ACC112 (cell line): ENCODE measurements around the gene NACAD.

ENCODE experiments used
- H2AFZ ChIP-seq: fragments of 200-600 bp; sonication (generic); one replicate; pipeline ENCODE4 v1.6.0; 2017; ENCODE audit warnings: antibody characterized with exemption, low read length; ENCODE audit not compliant: unreplicated experiment
- H3K27ac ChIP-seq: fragments of 200-600 bp; sonication (generic); 2 replicates; pipeline ENCODE4 v1.5.1; 2014; ENCODE audit warnings: low read depth, mild to moderate bottlenecking, antibody characterized with exemption, low read length, moderate library complexity
- H3K27me3 ChIP-seq: fragments of 200-600 bp; sonication (generic); 2 replicates; pipeline ENCODE4 v1.6.1; 2014; ENCODE audit warnings: mild to moderate bottlenecking, antibody characterized with exemption, low read length, moderate library complexity, mixed read lengths; ENCODE audit not compliant: insufficient read depth
- H3K36me3 ChIP-seq: fragments of 200-600 bp; sonication (generic); 2 replicates; pipeline ENCODE4 v1.6.1; 2016; ENCODE audit warnings: mild to moderate bottlenecking, antibody characterized with exemption, low read length, moderate library complexity, mixed read lengths; ENCODE audit not compliant: insufficient read depth
- H3K4me1 ChIP-seq: fragments of 200-600 bp; sonication (generic); one replicate; pipeline ENCODE4 v1.6.1; 2016; ENCODE audit warnings: low read length, mixed read lengths; ENCODE audit not compliant: insufficient read depth, unreplicated experiment, control insufficient read depth
- H3K4me3 ChIP-seq: fragments of 200-600 bp; sonication (generic); 2 replicates; pipeline ENCODE4 v1.5.1; 2014; ENCODE audit warnings: mild to moderate bottlenecking, low read depth, low read length
- H3K79me2 ChIP-seq: fragments of 200-600 bp; sonication (generic); one replicate; pipeline ENCODE4 v1.6.0; 2016; ENCODE audit warnings: low read length; ENCODE audit not compliant: control insufficient read depth, unreplicated experiment, insufficient read depth

The NACAD gene

DNA sequence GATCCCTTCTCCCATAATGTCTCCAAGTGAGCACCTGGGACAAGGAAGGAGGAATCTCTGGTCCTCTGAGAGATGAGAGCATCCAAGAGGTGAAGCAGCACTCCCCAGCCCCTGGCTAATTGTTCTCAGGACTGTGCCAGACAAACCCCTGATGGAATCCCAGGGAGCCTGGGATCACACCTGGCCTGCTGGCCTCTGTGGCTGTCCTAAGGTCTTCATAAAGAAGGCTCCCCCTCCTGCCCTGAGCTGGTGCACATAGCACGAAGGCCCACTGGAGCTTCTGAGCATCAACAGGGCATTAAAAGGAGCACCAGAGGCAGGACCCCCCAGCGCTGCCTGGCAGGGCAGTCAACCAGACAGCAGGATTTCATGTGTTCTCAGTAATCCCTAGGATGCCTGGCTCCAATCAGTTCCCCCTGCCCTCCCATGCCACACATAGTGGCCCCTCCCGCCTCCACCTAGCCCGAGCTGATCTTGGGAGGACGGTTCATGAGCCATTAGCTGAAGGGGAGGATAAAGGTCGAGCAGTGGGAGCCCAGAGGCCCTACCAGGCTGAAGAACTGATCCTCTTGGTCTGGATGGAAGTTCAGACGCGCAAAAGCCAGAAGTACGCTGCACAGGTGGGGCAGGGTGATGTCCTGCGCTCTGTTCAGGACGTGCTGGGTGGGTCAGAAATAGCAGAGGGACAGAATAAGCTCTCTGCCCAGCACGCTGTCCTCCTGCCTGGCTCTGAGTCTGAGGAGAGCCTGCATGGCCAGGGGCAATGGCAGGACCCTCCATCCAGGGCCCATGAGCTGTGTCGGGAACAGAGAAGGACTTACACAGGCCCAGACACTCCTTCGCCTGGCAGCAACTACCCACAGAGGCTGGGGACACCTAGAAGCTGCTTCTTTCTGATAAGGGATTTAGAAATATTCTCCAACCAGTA is 14.3 kb upstream of the NACAD start:
- peaks cover 46% of the 10 kb centered on the region; the same call in 1 of the 2 replicates for H3K36me3 ChIP-seq
- no peak overlapping the region for H3K4me3 ChIP-seq
- no peaks in the 10 kb centered on the region for H3K27me3 ChIP-seq
- peaks cover 22% of the 10 kb centered on the region for H3K79me2 ChIP-seq
- no peak overlapping the region for H3K27ac ChIP-seq
- peaks cover 6% of the 10 kb centered on the region for H3K4me1 ChIP-seq
- no peak overlapping the region for H2AFZ ChIP-seq

DNA sequence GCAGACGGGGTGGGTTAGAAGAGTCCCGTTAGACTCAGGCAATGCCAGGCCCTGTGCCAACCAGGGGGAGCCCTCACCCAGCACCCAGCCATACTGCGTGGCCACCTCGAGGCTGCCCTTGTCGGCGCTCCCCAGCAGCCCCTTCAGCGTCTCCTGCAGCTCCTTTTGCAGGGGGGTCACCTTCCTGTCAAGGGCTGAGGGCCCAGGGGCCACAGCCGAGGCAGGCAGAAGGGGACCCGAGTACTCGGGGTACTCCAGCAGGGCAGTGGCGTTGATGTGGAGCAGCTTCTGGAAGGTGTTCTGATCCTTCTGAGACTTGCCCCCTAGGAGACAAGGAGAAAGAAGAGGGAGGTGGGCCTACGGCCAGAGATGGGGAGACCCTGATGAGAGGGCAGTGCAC is 13.0 kb upstream of the NACAD start:
- no peak overlapping the region for H3K27ac ChIP-seq
- H3K4me3 ChIP-seq = no peak overlapping the region
- peaks cover 33% of the 10 kb centered on the region; the same call in 1 of the 2 replicates for H3K36me3 ChIP-seq

DNA sequence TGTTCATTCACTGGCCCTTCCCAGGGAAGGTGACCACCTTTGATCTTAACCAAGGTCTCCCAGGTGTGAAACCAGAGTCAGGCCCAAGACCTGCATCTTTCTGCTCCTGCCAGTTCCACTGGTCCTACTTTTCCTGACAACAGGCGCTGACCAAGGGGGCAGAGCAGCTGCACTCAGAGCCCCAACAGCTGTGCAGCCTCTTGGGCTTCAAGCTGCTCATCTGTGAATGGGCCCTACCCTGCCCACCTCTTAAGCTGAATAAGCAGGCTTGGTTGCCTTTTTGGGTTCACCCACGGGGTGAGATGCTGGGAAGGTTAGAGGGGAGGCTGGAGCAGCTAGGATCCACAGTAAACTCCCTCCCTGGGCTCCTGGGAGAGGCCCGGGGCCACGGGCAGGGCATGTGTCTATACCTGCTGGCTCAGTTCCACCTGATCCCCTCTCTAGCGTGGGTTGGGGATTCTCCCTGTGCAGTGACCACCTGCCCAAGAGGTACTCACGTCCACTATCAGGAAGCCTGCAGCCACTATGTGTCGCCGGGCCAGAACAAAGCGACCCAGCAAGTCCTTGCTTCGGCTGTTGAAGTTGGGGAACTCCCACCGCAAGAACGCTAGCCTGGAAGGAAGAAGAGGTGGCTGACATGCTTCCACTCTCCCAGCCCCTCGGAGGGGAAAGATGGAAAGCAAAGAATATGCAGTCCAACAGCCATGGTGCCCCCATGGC is 12.2 kb upstream of the NACAD start:
- peaks cover 3% of the 10 kb centered on the region for H3K79me2 ChIP-seq
- no peak overlapping the region for H3K27ac ChIP-seq
- H3K27me3 ChIP-seq = no peaks in the 10 kb centered on the region
- H2AFZ ChIP-seq = no peak overlapping the region
- H3K36me3 ChIP-seq = peaks cover 26% of the 10 kb centered on the region; the same call in 1 of the 2 replicates
- H3K4me1 ChIP-seq = no peaks in the 10 kb centered on the region
- no peak overlapping the region for H3K4me3 ChIP-seq

More for the DNA sequence above, 13.0 kb upstream of the NACAD start:
- Histone ChIP-seq H3K4me1 (no peaks in the 10 kb centered on the region), H3K79me2 (peaks cover 9% of the 10 kb centered on the region), H3K27me3 (no peaks in the 10 kb centered on the region), H2AFZ (no peak overlapping the region)

- Histone ChIP-seq H3K27ac (no peak overlapping the region), H3K4me1 (no peaks in the 10 kb centered on the region), H3K36me3 (peaks cover 18% of the 10 kb centered on the region; the same call in 1 of the 2 replicates), H2AFZ (no peak overlapping the region), H3K27me3 (no peaks in the 10 kb centered on the region), H3K79me2 (no peaks in the 10 kb centered on the region), H3K4me3 (no peak overlapping the region)
Observed at GRCh38 chr7:45099891-45100760, 11.4 kb upstream of the NACAD start.

GRCh38 chr7:45098983-45099839 is 10.4 kb upstream of the NACAD start:
- peaks cover 14% of the 10 kb centered on the region; the same call in 1 of the 2 replicates for H3K36me3 ChIP-seq
- H3K79me2 ChIP-seq = no peaks in the 10 kb centered on the region
- no peaks in the 10 kb centered on the region for H3K4me1 ChIP-seq
- no peak overlapping the region for H3K4me3 ChIP-seq
- H3K27ac ChIP-seq = no peak overlapping the region
- no peak overlapping the region for H2AFZ ChIP-seq
- no peaks in the 10 kb centered on the region for H3K27me3 ChIP-seq

DNA sequence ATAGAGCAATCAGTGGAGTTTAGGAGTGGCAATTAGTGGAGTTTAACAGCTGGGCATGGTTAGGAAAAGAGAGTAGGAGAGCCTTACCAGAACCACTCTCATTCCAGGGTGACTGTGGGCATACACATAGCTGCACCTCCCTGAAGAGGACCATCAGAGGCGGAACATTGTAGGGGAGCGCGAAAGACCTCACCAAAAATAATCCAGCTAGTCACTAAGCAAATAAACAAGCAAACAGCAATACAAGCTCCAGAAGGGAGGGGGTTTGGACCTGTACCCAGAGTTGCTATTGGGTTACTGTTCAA is 4.1 kb upstream of the NACAD start:
- Histone ChIP-seq H3K4me3 (no peak overlapping the region), H3K79me2 (no peaks in the 10 kb centered on the region), H3K36me3 (no peaks in the 10 kb centered on the region), H2AFZ (no peak overlapping the region), H3K27me3 (peaks cover 9% of the 10 kb centered on the region; the same call in 1 of the 2 replicates), H3K27ac (no peak overlapping the region), H3K4me1 (no peaks in the 10 kb centered on the region)

- H3K4me1 ChIP-seq = no peaks in the 10 kb centered on the region
Observed at GRCh38 chr7:45092100-45092930, 3.5 kb upstream of the NACAD start.

DNA sequence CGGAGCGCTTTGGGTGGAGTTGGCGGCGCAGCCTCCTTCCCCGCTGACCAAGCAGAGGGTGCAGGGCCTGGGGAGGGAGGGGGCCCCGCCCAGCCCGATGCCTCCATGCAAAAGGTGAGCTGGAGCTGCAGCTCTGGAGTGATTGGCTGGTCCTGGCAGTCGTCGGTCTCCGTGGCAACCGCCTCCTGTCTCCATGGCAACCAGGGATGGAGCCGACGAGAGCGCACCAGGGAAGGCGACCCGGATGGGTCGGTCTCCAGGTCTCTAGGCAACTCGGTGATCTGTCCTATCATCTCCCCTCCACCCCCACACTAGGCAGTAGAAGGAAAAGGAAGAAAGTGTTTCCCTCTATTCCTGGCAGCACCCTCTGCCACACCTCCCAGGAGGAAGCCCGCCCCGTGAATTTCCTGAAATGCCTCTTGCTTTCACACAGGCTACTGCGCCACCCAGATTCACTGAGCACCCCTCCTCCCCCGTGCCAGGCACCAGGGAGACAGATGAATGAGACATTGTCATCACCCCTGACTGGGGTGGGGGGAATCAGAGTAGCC is 647 bp upstream of the NACAD start:
- H3K4me1 ChIP-seq = no peaks in the 10 kb centered on the region
- H3K36me3 ChIP-seq = no peaks in the 10 kb centered on the region
- peak overlapping the region; percentile 55 for H2AFZ ChIP-seq
- H3K27ac ChIP-seq = no peak overlapping the region
- H3K79me2 ChIP-seq = no peaks in the 10 kb centered on the region
- peaks cover 9% of the 10 kb centered on the region; the same call in 1 of the 2 replicates for H3K27me3 ChIP-seq
- H3K4me3 ChIP-seq = peak overlapping the region; percentile 75

More at GRCh38 chr7:45092100-45092930, 3.5 kb upstream of the NACAD start:
- H3K27ac ChIP-seq = no peak overlapping the region
- no peaks in the 10 kb centered on the region for H3K36me3 ChIP-seq
- no peaks in the 10 kb centered on the region for H3K79me2 ChIP-seq
- H3K27me3 ChIP-seq = peaks cover 9% of the 10 kb centered on the region; the same call in 1 of the 2 replicates
- H3K4me3 ChIP-seq = no peak overlapping the region
- H2AFZ ChIP-seq = no peak overlapping the region

DNA sequence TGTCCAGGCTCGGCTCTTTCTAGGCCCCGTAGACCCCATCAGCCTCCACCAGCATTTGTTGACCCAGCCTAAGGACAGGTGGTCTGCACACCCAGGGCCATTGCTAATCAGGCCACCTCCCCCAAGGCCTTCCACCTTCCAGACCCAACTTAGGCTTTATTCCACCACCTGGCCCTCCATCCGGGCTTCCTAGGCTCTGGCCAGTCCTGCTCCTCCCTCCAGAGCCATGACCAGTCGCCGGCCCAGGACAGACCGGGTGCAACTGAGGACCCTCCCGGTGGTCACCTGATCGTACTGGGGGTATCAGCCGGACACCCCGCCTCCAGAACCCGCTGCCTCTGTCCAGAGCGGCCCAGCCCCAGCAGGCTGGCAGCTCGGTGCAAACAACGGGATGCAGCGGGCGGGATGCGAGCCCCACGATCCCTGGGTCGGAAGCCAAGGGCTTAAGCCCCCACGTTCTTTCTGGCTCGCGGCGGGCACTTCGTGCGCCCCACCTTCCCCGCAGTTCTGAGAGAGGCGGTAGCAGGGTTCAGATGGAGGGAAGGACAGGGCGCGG is 545 bp downstream of the NACAD start:
- H2AFZ ChIP-seq = no peak overlapping the region
- H3K4me1 ChIP-seq = no peaks in the 10 kb centered on the region
- peaks cover 9% of the 10 kb centered on the region; the same call in 1 of the 2 replicates for H3K27me3 ChIP-seq
- no peaks in the 10 kb centered on the region for H3K36me3 ChIP-seq
- H3K27ac ChIP-seq = no peak overlapping the region
- H3K79me2 ChIP-seq = no peaks in the 10 kb centered on the region
- peak overlapping the region; percentile 75 for H3K4me3 ChIP-seq
